ENCODE data around the gene CREB3L1.
"Not testable (repeated sequence)": the region's sequence is repeated elsewhere in the genome, so short reads cannot be mapped to it uniquely, and the experiment has no call there.

Gene CREB3L1

GRCh38 chr11:46249103-46249937, 28.1 kb upstream of the CREB3L1 start:
- DNase-seq: no peak

- no peak for DNase-seq
These were observed 27.3 kb upstream of the CREB3L1 start for GRCh38 chr11:46249938-46250744.

- no peak for DNase-seq
These were observed 26.8 kb upstream of the CREB3L1 start for GRCh38 chr11:46250745-46251052.

GRCh38 chr11:46251954-46252353, 25.5 kb upstream of the CREB3L1 start:
- DNase-seq: no peak

- no peak for DNase-seq
These were observed 25.0 kb upstream of the CREB3L1 start for GRCh38 chr11:46252373-46252914.

GRCh38 chr11:46253258-46254132, 24.0 kb upstream of the CREB3L1 start:
- DNase-seq: no peak

- DNase-seq: no peak
These were observed 23.4 kb upstream of the CREB3L1 start for GRCh38 chr11:46254133-46254491.

- no peak for DNase-seq
These were observed 20.9 kb upstream of the CREB3L1 start for GRCh38 chr11:46256540-46257001.

- DNase-seq: not testable (repeated sequence)
These were observed 18.1 kb upstream of the CREB3L1 start for GRCh38 chr11:46259347-46259746.

- no peak for DNase-seq
These were observed 17.4 kb upstream of the CREB3L1 start for GRCh38 chr11:46259971-46260560.

GRCh38 chr11:46263120-46263519, 14.3 kb upstream of the CREB3L1 start:
- no peak for DNase-seq

GRCh38 chr11:46264030-46264429, 13.4 kb upstream of the CREB3L1 start:
- DNase-seq: no peak

- no peak for DNase-seq
These were observed 12.5 kb upstream of the CREB3L1 start for GRCh38 chr11:46264976-46265375.

GRCh38 chr11:46265764-46266163, 11.7 kb upstream of the CREB3L1 start:
- no peak for DNase-seq

GRCh38 chr11:46267930-46268329, 9.5 kb upstream of the CREB3L1 start:
- no peak for DNase-seq

GRCh38 chr11:46270684-46271083, 6.8 kb upstream of the CREB3L1 start:
- no peak for DNase-seq

GRCh38 chr11:46271407-46271806, 6.1 kb upstream of the CREB3L1 start:
- DNase-seq: no peak

- no peak for DNase-seq
These were observed 5.3 kb upstream of the CREB3L1 start for GRCh38 chr11:46271875-46272815.

GRCh38 chr11:46272816-46273427, 4.5 kb upstream of the CREB3L1 start:
- no peak for DNase-seq

- no peak for DNase-seq
These were observed 3.8 kb upstream of the CREB3L1 start for GRCh38 chr11:46273511-46274205.
